ENCODE results near the gene STAT3.

STAT3 gene

DNA sequence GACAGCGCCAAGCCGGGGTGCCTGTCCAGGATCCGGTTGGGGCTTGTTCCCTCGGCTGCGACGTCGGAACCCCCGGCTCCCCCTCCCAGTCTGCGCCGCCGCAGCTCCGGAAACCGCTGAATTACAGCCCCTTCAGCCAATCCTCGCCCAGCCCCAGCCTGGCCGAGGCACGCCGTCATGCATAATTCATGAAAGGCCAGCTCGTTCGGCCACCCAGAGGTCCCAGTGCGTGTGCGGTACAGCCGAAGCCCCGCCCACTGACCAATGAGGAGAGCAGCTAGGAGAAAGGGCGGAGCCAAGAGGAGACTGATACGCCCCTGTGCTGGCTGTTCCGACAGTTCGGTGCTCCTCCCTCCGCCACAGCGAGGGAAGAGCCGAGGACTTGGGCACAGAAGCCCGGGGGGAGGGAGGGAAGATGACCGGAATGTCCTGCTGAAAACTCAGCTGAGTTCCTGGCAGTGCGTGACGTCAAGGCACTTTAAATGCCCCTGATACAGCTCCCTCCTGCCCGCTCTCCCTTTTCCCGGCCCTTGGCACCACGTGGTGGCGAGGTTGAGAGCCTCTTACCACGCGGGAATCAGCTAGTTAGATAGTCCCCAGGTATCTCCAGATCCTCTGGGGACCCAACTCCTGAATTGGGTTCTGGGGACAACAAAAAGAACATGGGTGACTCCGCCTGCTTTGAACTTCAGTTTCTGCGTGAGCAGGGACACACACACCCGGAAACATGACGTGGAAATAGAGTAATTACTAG is at the start of gene STAT3:
TSS of gene STAT3 (minus strand) at position 62 of the 754 bp plus-strand sequence. CDS start 39,926 bp downstream, outside the sequence.
- H3K27ac ChIP-seq, result peak within 1 kb of the TSS; percentile 40
- TF ChIP-seq ZFX (IDR thresholded peaks at IDR 0.05; ENCODE audit: borderline replicate concordance), result no peak
- TF ChIP-seq CTCF (IDR thresholded peaks at IDR 0.05), result peak; percentile 11; the same call in 1 of the 2 replicates

DNA sequence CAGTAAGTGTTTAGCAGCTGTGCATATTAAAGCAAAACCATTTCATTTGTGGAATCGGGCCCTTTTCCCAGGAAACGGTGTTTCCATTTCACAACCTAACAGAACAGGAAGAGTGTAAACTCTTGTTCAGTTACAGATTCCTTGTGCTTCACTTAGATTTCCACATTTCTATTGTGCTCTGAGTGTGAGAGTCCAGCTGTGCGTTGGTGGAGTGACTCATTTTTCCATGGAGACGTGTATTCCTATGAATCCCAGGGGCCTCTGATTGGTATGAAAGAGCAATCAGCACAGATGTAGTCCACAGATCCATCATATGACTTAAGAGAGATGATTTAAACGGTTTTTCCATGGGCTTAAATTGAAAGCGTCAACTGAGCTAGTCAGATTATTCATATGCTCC is 48.1 kb upstream of the STAT3 start:
- TF ChIP-seq CTCF (IDR thresholded peaks at IDR 0.05) (no peak), ZFX (IDR thresholded peaks at IDR 0.05; ENCODE audit: borderline replicate concordance) (no peak)
- no peak overlapping the region for H3K27ac ChIP-seq

GRCh38 chr17:42431758-42432161 is 43.5 kb upstream of the STAT3 start:
- no peak for TF ChIP-seq CTCF (IDR thresholded peaks at IDR 0.05)
- TF ChIP-seq ZFX (IDR thresholded peaks at IDR 0.05; ENCODE audit: borderline replicate concordance), result no peak
- no peak overlapping the region for H3K27ac ChIP-seq

GRCh38 chr17:42429726-42430447 is 41.6 kb upstream of the STAT3 start:
- no peak for TF ChIP-seq CTCF (IDR thresholded peaks at IDR 0.05)
- H3K27ac ChIP-seq, result no peak overlapping the region

DNA sequence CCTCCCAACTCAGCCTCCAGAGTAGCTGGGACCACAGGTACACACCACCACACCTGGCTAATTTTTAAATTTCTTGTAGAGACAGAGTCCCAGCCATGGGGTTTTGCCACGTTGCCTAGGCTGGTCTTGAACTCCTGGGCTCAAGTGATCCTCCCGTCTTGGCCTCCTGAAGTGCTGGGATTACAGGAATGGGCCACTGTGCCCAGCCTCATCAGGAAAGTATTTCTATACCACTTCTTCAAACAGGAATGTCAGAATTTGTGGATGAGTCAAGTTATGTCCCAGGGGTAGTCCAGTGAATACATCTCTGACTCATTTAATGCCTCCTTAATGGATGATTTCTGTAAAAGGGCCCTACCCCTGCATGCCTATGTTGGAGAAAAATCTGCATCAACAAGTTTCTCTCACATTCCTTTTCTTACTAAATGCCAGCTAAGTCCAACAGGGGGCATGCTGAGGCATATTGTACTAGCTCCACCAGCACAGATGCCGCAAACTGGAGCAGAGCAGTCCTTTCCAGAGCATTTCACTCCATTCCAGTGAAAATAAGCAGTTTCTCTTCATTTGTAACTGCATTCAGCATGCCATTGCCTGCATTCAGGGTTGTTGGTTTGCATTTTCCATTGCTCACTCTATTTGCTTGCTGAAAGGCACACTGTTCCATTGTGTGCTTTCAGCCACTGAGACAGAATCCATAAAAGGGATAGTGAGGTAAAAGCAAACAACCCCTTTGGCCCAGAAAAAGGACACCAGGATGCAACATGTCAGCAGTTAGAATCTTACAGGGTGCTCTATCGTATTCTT is 40.1 kb upstream of the STAT3 start:
- H3K27ac ChIP-seq, result no peak overlapping the region
- TF ChIP-seq ZFX (IDR thresholded peaks at IDR 0.05; ENCODE audit: borderline replicate concordance) (no peak), CTCF (IDR thresholded peaks at IDR 0.05) (peak; percentile 83)

DNA sequence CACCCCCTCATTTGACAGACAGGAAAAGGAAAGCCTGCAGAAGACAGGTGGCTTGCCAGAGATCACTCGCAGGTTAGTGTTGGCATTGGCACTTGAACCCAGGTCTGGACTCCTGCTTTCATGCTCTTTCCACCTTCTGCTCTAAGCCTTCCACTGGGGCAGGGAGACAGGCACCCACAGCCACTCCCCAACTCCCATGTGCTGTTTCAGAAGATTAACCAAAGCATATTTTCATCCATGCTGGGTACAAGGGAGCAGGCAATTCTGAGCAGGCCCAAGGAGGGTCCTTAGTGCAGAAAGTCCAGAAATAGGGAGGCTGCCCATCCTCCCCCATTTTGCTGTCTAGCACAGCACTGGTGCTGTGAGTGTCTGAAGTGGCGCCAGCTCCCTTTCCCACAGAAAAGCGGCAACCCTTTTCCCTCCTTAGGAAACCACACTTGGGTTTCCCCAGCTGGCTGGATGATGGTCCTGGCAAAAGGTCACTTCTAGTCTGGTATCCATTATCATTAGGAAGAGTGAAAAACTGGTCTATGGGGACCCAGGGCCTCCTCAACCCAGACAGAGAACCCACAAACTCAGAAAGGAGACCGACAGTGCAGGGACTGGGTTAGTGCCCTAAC is 36.9 kb upstream of the STAT3 start:
- H3K27ac ChIP-seq, result no peak overlapping the region
- TF ChIP-seq ZFX (IDR thresholded peaks at IDR 0.05; ENCODE audit: borderline replicate concordance), result no peak
- TF ChIP-seq CTCF (IDR thresholded peaks at IDR 0.05), result no peak

All from 22Rv1 (cell line).